K562 (cell line): ENCODE measurements around the gene BACE1. TPM values are rescaled to one million over a fixed set of nuclear protein-coding genes. Genes with fewer than 3 reads are reported as not detected.

Experiments used
- ATAC-seq: fragments of 200-7000 bp; cut with Tn5 transposase; 3 replicates; pipeline ENCODE4 v1.9.1; 2020; ENCODE audit warnings: moderate library complexity
- BruUV-seq: library from RNA; stranded (reverse); fragments of 400-500 nt; replicated peaks from 2 replicates; lab custom pipeline; 2021; lab: Mats Ljungman, UMichigan
- CTCF ChIA-PET: fragments of 300-600 bp; formaldehyde crosslinking; extraction: SDS; loops from one replicate; lab custom pipeline; 2021; ENCODE audit warnings: low intra/inter-chr PET ratio; lab: Yijun Ruan, JAX
- POLR2A ChIA-PET: fragments of 300-600, 350-650 bp; sonication (Branson Sonifier 250); formaldehyde crosslinking; extraction: SDS; loops from one replicate; lab custom pipeline; 2021; ENCODE audit warnings: antibody characterized with exemption, inconsistent platforms; lab: Yijun Ruan, JAX
- DNase-seq, 4 experiments: peaks; one replicate each; pipeline versions ENCODE4 v3.0.0 to v3.0.0-alpha.2; 2011 to 2018; ENCODE audit warnings: low spot score in 3 of 4, mixed read lengths in 3 of 4; ENCODE audit errors: extremely low read depth in 1 of 4
- FAIRE-seq: peaks from 2 replicates; lab custom pipeline; 2011; peaks lifted over from hg19 to GRCh38; lab: Jason Lieb, UNC
- H2AFZ ChIP-seq: 2 replicates; pipeline ENCODE4 v1.6.0; 2011; ENCODE audit warnings: low read depth, low read length, control low read depth, inconsistent platforms
- H3K27ac ChIP-seq: fragments of 200-600 bp; 3 replicates; pipeline ENCODE4 v1.8.0; 2011; ENCODE audit warnings: low read depth, mild to moderate bottlenecking, control low read depth, inconsistent platforms, low read length, moderate library complexity, mixed read lengths; ENCODE audit errors: extremely low read depth
- H3K27me3 ChIP-seq, 2 experiments: fragments of 300-600 bp in 1 of 2; 2 replicates in 1 of 2; 3 replicates in 1 of 2; pipeline versions ENCODE4 v1.6.0 to v1.8.0; 2011; ENCODE audit warnings: inconsistent platforms in 2 of 2, low read length in 2 of 2, mild to moderate bottlenecking in 1 of 2, mixed read lengths in 1 of 2, moderate library complexity in 1 of 2; ENCODE audit not compliant: control insufficient read depth in 2 of 2, insufficient read depth in 2 of 2
- H3K36me3 ChIP-seq: fragments of 300-600 bp; 3 replicates; pipeline ENCODE4 v1.8.0; 2011; ENCODE audit warnings: mild to moderate bottlenecking, low read length, inconsistent platforms; ENCODE audit not compliant: control insufficient read depth, insufficient read depth
- H3K4me1 ChIP-seq, 2 experiments: fragments of 200-600 bp in 1 of 2; replicated peaks in 1 of 2; 2 replicates in 1 of 2; 3 replicates in 1 of 2; pipeline versions ENCODE4 v1.5.1 to v1.8.0; 2011; ENCODE audit warnings: inconsistent platforms in 2 of 2, low read length in 2 of 2, mild to moderate bottlenecking in 1 of 2, mixed read lengths in 1 of 2, moderate library complexity in 1 of 2; ENCODE audit not compliant: control insufficient read depth in 2 of 2, insufficient read depth in 2 of 2
- H3K4me2 ChIP-seq: 2 replicates; pipeline ENCODE4 v1.6.1; 2011; ENCODE audit warnings: low read length, control low read depth, inconsistent platforms, mixed read lengths; ENCODE audit not compliant: insufficient read depth
- H3K4me3 ChIP-seq: fragments of 200-600 bp; sonication (generic), shearing (Covaris generic); 2 replicates; pipeline ENCODE4 v1.5.1; 2016; ENCODE audit warnings: control low read depth, inconsistent platforms
- H3K79me2 ChIP-seq: fragments of 200-600 bp; 3 replicates; pipeline ENCODE4 v1.8.0; 2011; ENCODE audit warnings: low read length, inconsistent platforms; ENCODE audit not compliant: control insufficient read depth, insufficient read depth
- H3K9ac ChIP-seq, 2 experiments: 2 replicates each; pipeline versions ENCODE4 v1.6.0 to v1.6.1; 2011; ENCODE audit warnings: low read depth in 2 of 2, low read length in 2 of 2, control low read depth in 1 of 2, inconsistent platforms in 1 of 2, mild to moderate bottlenecking in 1 of 2, mixed read lengths in 1 of 2; ENCODE audit not compliant: insufficient read depth in 1 of 2
- H3K9me1 ChIP-seq: one replicate; pipeline ENCODE4 v1.6.0; 2011; ENCODE audit warnings: inconsistent platforms, mild to moderate bottlenecking, low read length, moderate library complexity; ENCODE audit not compliant: control insufficient read depth, insufficient read depth
- H3K9me3 ChIP-seq: replicated peaks from 2 replicates; pipeline ENCODE4 v1.5.1; 2011; ENCODE audit warnings: low read depth, low read length, inconsistent platforms; ENCODE audit not compliant: control insufficient read depth, insufficient read depth
- H4K20me1 ChIP-seq: replicated peaks from 2 replicates; pipeline ENCODE4 v1.6.1; 2011; ENCODE audit warnings: low read length, inconsistent platforms, mixed read lengths; ENCODE audit not compliant: control insufficient read depth, insufficient read depth
- ATF2 ChIP-seq: sonication (generic); formaldehyde crosslinking; IDR thresholded peaks from 2 replicates; pipeline ENCODE4 v1.8.1; 2022; ENCODE audit warnings: missing genetic modification reagents
- CHAMP1 ChIP-seq: fragments of 450-650 bp; IDR thresholded peaks from 2 replicates; pipeline ENCODE4 v1.6.1; 2016; ENCODE audit warnings: mild to moderate bottlenecking
- CXXC5 ChIP-seq: fragments of 250-450 bp; sonication (Bioruptor Pico); IDR thresholded peaks from 2 replicates; pipeline ENCODE4 v1.8.0; 2022; ENCODE audit warnings: inconsistent platforms, mild to moderate bottlenecking, moderate library complexity
- E4F1 ChIP-seq: fragments of 250-450 bp; sonication (Bioruptor Pico); IDR thresholded peaks from 2 replicates; pipeline ENCODE4 v1.5.0; 2021; ENCODE audit warnings: mild to moderate bottlenecking, borderline replicate concordance
- HIVEP1 ChIP-seq: fragments of 250-450 bp; sonication (Bioruptor Pico); IDR thresholded peaks from 2 replicates; pipeline ENCODE4 v1.4.0; 2020; ENCODE audit warnings: mild to moderate bottlenecking
- PHB2 ChIP-seq: fragments of 450-650 bp; IDR thresholded peaks from 2 replicates; pipeline ENCODE4 v1.6.1; 2017; ENCODE audit warnings: low read depth
- STAT5B ChIP-seq: fragments of 250-450 bp; sonication (Bioruptor Pico); IDR thresholded peaks from 2 replicates; pipeline ENCODE4 v1.8.0; 2021; ENCODE audit warnings: mild to moderate bottlenecking, inconsistent platforms
- TSHZ1 ChIP-seq: fragments of 250-450 bp; sonication (Bioruptor Pico); IDR thresholded peaks from 2 replicates; pipeline ENCODE4 v1.4.0; 2020; ENCODE audit warnings: mild to moderate bottlenecking, moderate library complexity
- VEZF1 ChIP-seq: fragments of 200-800 bp; sonication (Bioruptor generic); IDR thresholded peaks from 2 replicates; pipeline ENCODE4 v1.6.1; 2017; ENCODE audit warnings: missing genetic modification characterization, missing compliant biosample characterization
- ZKSCAN3 ChIP-seq: fragments of 250-450 bp; sonication (Bioruptor Pico); IDR thresholded peaks from 2 replicates; pipeline ENCODE4 v1.4.0; 2020
- ZNF778 ChIP-seq: fragments of 450-650 bp; formaldehyde crosslinking; IDR thresholded peaks from 2 replicates; pipeline ENCODE4 v1.4.0; 2020; ENCODE audit warnings: mild to moderate bottlenecking, moderate library complexity
- ZNF780A ChIP-seq: fragments of 250-450 bp; sonication (Bioruptor Pico); IDR thresholded peaks from 2 replicates; pipeline ENCODE4 v1.5.0; 2021; ENCODE audit warnings: mild to moderate bottlenecking
- WGBS: fragments of 100-300 bp; shearing (Covaris generic); methylation state at CpG from one replicate; pipeline ENCODE4 v1.1.6; 2016; ENCODE audit warnings: low coverage, mixed read lengths; ENCODE audit not compliant: insufficient coverage; ENCODE audit errors: missing lambda C conversion rate; 5-methylcytosine and 5-hydroxymethylcytosine counted together
- in situ Hi-C: fragments of 300-500 bp; cut with MboI; formaldehyde crosslinking; loops from 4 replicates; pipeline ENCODE4 v1.15.0; 2018; ENCODE audit warnings: inconsistent platforms, mixed read lengths
- intact Hi-C: fragments of 100-400 bp; cut with micrococcal nuclease; formaldehyde crosslinking; loops from 2 replicates; pipeline ENCODE4 v1.14.2; 2022
- polyA plus RNA-seq, 8 experiments: library from polyadenylated mRNA; depleted of rRNA in 4 of 8; stranded (reverse) in 5 of 8; unstranded in 3 of 8; fragments of >200 nt; fragmentation: Nextera tagmentation in 2 of 8; fragmentation: Illumina TruSeq in 1 of 8; extraction: Ambion mirVana in 2 of 8; extraction: Trizol in 1 of 8; gene quantifications; 2 replicates each; pipeline versions ENCODE4 v1.2.1 to v1.2.3, GENCODE V29; 2011 to 2014; ENCODE audit warnings: inconsistent platforms in 1 of 8, missing spikeins in 1 of 8
- total RNA-seq, 7 experiments: library from RNA; depleted of rRNA in 6 of 7; stranded (reverse); fragments of >200 nt in 6 of 7; fragmentation: Illumina TruSeq in 2 of 7; extraction: Trizol in 2 of 7; gene quantifications; 2 replicates each; pipeline versions ENCODE4 v1.2.1 to v1.2.3, GENCODE V29; 2011 to 2021; ENCODE audit warnings: low replicate concordance in 1 of 7

The BACE1 gene
- total and polyA plus RNA-seq, 9 of the 15 experiments (the other 6 are each of a cell fraction or from before 2014, with no cell fraction given): 0.01 to 0.25 (median 0.16) TPM; not detected in 5

GRCh38 chr11:117287668-117288067, 28.4 kb downstream of the BACE1 start:
- CTCF ChIA-PET: no interaction called here
- WGBS: 77% methylated on average over 2 of the region's 3 CpGs
- no TSS peak for BruUV-seq
- TF ChIP-seq ZKSCAN3 (no peak), HIVEP1 (CRISPR knock-in tag) (no peak), STAT5B (CRISPR knock-in tag) (no peak), ZNF780A (CRISPR knock-in tag) (no peak), ZNF778 (CRISPR knock-in tag) (no peak), PHB2 (no peak), CXXC5 (CRISPR knock-in tag) (no peak), CHAMP1 (no peak), E4F1 (no peak), VEZF1 (no peak), TSHZ1 (CRISPR knock-in tag) (no peak), ATF2 (CRISPR knock-in tag) (no peak)

More at GRCh38 chr11:117287668-117288067, 28.4 kb downstream of the BACE1 start:
- H3K4me1 ChIP-seq: no peaks in the 10 kb centered on the region
- H3K4me3 ChIP-seq: no peak overlapping the region
- no peaks in the 10 kb centered on the region for H3K79me2 ChIP-seq
- in situ Hi-C loops: no loop called here
- POLR2A ChIA-PET: interaction anchor here (0.9 to 1.1 kb wide), 2 partner anchors 10 to 77 kb away, joined by 3 read pairs; no protein-coding TSS in a partner anchor
- H3K36me3 ChIP-seq: peaks cover 44% of the 10 kb centered on the region
- H3K9ac ChIP-seq: no peak overlapping the region
- intact Hi-C loops: no loop called here
- no peaks in the 10 kb centered on the region for H3K27me3 ChIP-seq
- no peak overlapping the region for H3K4me2 ChIP-seq
- FAIRE-seq (no peak), DNase-seq (no peak), ATAC-seq (no peak)
- no peak overlapping the region for H2AFZ ChIP-seq
- H3K9me3 ChIP-seq: no peaks in the 10 kb centered on the region
- no peak overlapping the region for H3K27ac ChIP-seq
- H3K9me1 ChIP-seq: no peaks in the 10 kb centered on the region
- H4K20me1 ChIP-seq: peaks cover 3% of the 10 kb centered on the region; the same call in 1 of the 2 replicates
